IPS-15b (cell line): ENCODE results near the gene PROC.
A peak's percentile ranks its signal among the peaks of the same experiment; 100 is the strongest.
"Not testable (repeated sequence)": the region's sequence is repeated elsewhere in the genome, so short reads cannot be mapped to it uniquely, and the experiment has no call there.

Source experiments
- H3K27me3 ChIP-seq: one replicate; pipeline ENCODE4 v1.6.1; 2013; ENCODE audit warnings: low read length; ENCODE audit not compliant: control insufficient read depth, insufficient read depth
- H3K36me3 ChIP-seq: one replicate; pipeline ENCODE4 v1.6.1; 2013; ENCODE audit warnings: low read length; ENCODE audit not compliant: control insufficient read depth, insufficient read depth
- H3K4me1 ChIP-seq: one replicate; pipeline ENCODE4 v1.6.1; 2013; ENCODE audit warnings: mild to moderate bottlenecking, low read length; ENCODE audit not compliant: control insufficient read depth, insufficient read depth
- H3K4me3 ChIP-seq: one replicate; pipeline ENCODE4 v1.5.1; 2013; ENCODE audit warnings: low read depth, low read length
- H3K9ac ChIP-seq: one replicate; pipeline ENCODE4 v1.6.1; 2013; ENCODE audit warnings: low read depth, mild to moderate bottlenecking, low read length
- H3K9me3 ChIP-seq: one replicate; pipeline ENCODE4 v1.6.1; 2013; ENCODE audit warnings: mild to moderate bottlenecking, low read length; ENCODE audit not compliant: control insufficient read depth, insufficient read depth

PROC gene

DNA sequence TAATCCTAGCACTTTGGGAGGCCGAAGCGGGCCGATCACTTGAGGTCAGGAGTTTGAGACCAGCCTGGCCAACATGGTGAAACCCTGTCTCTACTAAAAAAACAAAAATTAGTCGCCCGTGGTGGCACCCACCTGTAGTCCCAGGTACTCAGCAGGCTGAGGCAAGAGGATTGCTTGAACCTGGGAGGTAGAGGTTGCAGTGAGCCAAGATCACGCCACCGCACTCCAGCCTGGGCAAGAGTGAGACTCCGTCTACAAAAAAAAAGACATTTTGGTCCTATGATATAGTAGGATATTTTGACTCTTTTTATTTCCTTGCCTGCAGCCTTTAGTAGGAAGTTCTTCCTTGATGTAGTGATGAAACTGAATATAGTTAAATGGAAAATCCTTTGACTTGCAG lies 8.5 kb upstream of the PROC start:
- not testable (repeated sequence) for H3K9ac ChIP-seq, H3K27me3 ChIP-seq, H3K4me3 ChIP-seq, H3K36me3 ChIP-seq, H3K4me1 ChIP-seq, H3K9me3 ChIP-seq

- Histone ChIP-seq H3K9me3 (no peaks in the 10 kb centered on the region), H3K27me3 (peaks cover 13% of the 10 kb centered on the region), H3K4me3 (no peak overlapping the region), H3K4me1 (peaks cover 5% of the 10 kb centered on the region), H3K9ac (no peak overlapping the region), H3K36me3 (no peaks in the 10 kb centered on the region)
Measured at GRCh38 chr2:127410871-127411652, 7.2 kb upstream of the PROC start.

DNA sequence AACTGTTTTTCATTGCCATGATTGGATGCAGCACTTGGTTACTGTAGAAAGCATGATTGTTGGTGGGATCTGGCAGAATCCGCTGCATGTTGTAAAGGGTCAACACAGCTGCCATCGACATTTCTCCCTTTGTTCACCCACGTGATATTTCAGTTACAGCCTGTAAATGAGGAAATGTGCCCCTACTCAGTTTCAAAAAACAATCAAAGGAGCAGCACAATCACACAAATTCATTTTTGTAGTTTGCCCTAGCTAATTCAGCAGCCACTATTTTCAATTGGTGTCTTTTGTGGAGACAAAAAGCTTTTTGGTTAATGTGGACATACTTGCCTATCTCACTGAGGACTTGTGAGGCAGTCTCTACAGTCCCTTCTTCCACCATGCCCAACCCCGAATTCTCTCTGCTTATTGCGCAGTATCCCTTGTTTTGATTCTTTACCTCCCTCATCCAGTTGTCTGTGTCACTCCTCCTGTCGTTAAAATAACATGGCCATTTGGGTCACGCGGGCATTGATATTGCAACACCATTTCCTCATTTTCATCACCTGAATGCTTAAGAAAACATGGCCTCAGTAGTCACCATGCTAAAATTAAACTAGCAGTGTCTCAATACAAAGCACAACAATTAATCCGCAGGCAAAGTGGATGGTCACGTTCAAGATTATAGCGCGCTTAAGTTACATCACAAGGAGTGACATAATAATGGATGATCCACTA lies 6.4 kb upstream of the PROC start:
- Histone ChIP-seq H3K4me3 (no peak overlapping the region), H3K9ac (no peak overlapping the region), H3K9me3 (no peaks in the 10 kb centered on the region), H3K4me1 (peaks cover 5% of the 10 kb centered on the region), H3K27me3 (peaks cover 21% of the 10 kb centered on the region), H3K36me3 (no peaks in the 10 kb centered on the region)

DNA sequence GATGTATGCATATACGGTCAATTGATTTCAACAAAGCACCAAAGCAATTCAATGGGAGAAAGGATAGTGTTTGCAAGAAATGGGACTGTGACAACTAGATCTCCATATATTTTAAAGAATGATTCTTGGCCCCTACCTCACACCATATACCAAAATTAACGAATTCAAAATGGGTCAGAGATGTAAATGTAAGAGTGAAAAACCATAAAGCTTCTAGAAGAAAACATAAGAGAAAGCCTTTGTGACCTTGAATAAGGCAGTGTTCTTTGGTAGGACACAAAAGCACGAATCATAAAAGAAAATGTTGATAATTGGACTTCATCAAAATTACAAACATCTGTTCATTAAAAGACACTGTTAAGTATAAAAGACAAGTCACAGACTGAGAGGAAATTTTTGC lies 5.0 kb upstream of the PROC start:
- peaks cover 2% of the 10 kb centered on the region for H3K4me1 ChIP-seq

GRCh38 chr2:127413782-127414637 lies 4.2 kb upstream of the PROC start:
- no peaks in the 10 kb centered on the region for H3K36me3 ChIP-seq
- H3K9ac ChIP-seq = no peak overlapping the region
- H3K4me1 ChIP-seq = no peaks in the 10 kb centered on the region
- H3K4me3 ChIP-seq = no peak overlapping the region
- peaks cover 36% of the 10 kb centered on the region for H3K27me3 ChIP-seq
- H3K9me3 ChIP-seq = no peaks in the 10 kb centered on the region

More for the DNA sequence above, 5.0 kb upstream of the PROC start:
- Histone ChIP-seq H3K27me3 (peaks cover 33% of the 10 kb centered on the region), H3K36me3 (no peaks in the 10 kb centered on the region), H3K9ac (no peak overlapping the region), H3K9me3 (no peaks in the 10 kb centered on the region), H3K4me3 (no peak overlapping the region)

DNA sequence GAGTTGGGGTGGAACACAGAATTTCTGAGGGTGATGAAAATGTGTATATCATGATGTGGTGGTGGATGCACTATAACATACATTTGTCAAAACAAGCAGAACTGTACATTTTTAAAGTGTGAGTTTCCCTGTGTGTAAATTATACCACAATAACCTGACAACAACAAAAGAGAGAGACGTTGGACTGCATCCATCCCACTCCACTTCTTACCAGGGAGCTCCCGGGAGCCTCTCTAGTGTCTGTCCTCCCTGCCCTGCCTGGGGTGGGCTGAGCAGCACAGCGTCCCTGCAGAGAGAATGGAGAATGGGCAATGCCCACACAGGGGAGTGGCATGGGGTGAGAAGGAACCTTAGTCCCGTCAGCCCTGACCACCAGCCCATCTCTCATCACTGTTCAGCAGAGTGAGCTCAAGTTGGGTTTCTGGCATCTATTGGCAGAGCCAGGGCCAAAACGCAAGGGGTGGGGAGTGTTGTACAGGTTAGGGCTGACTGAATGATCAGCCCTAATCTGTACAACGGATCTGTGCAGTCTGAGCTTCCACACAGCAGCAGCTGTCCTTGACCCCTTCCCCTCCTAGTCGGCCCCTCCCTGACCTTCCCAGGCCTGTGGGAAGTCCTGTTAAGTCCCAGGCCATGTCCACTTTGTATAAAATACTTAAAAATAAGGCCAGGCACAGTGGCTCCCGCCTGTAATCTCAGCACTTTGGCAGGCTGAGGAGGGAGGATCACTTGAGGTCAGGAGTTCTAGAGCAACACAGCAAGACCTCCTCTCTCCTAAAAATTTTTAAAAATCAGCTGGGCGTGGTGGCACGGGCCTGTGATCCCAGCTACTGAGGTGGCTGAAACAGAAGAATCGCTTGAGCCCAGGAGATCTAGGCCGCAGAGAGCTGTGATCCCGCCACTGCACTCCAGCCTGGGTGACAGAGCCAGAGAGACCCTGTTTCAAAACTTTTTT lies 3.3 kb upstream of the PROC start:
- Histone ChIP-seq H3K4me1 (no peaks in the 10 kb centered on the region), H3K9ac (no peak overlapping the region), H3K27me3 (peaks cover 40% of the 10 kb centered on the region), H3K9me3 (no peaks in the 10 kb centered on the region), H3K4me3 (peak overlapping the region; percentile 66), H3K36me3 (no peaks in the 10 kb centered on the region)

- Histone ChIP-seq H3K27me3 (peaks cover 40% of the 10 kb centered on the region), H3K9ac (no peak overlapping the region), H3K9me3 (no peaks in the 10 kb centered on the region), H3K4me1 (no peaks in the 10 kb centered on the region), H3K36me3 (no peaks in the 10 kb centered on the region), H3K4me3 (peak overlapping the region; percentile 66)
Measured at GRCh38 chr2:127415593-127416505, 2.4 kb upstream of the PROC start.

GRCh38 chr2:127416506-127417001 lies 1.7 kb upstream of the PROC start:
- Histone ChIP-seq H3K4me3 (peak overlapping the region; percentile 66), H3K9me3 (no peaks in the 10 kb centered on the region), H3K9ac (no peak overlapping the region), H3K27me3 (peaks cover 46% of the 10 kb centered on the region), H3K4me1 (no peaks in the 10 kb centered on the region), H3K36me3 (no peaks in the 10 kb centered on the region)

DNA sequence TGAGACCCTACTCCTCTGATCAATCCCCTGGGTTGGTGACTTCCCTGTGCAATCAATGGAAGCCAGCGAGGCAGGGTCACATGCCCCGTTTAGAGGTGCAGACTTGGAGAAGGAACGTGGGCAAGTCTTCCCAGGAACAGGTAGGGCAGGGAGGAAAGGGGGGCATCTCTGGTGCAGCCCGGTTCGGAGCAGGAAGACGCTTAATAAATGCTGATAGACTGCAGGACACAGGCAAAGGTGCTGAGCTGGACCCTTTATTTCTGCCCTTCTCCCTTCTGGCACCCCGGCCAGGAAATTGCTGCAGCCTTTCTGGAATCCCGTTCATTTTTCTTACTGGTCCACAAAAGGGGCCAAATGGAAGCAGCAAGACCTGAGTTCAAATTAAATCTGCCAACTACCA lies 821 bp upstream of the PROC start:
- Histone ChIP-seq H3K4me3 (no peak overlapping the region), H3K36me3 (no peaks in the 10 kb centered on the region), H3K27me3 (peaks cover 54% of the 10 kb centered on the region), H3K9me3 (no peaks in the 10 kb centered on the region), H3K4me1 (no peaks in the 10 kb centered on the region), H3K9ac (no peak overlapping the region)

DNA sequence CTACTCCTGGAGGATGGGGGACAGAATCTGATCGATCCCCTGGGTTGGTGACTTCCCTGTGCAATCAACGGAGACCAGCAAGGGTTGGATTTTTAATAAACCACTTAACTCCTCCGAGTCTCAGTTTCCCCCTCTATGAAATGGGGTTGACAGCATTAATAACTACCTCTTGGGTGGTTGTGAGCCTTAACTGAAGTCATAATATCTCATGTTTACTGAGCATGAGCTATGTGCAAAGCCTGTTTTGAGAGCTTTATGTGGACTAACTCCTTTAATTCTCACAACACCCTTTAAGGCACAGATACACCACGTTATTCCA lies 844 bp downstream of the PROC start:
- H3K4me1 ChIP-seq = no peaks in the 10 kb centered on the region
- H3K9ac ChIP-seq = no peak overlapping the region
- no peaks in the 10 kb centered on the region for H3K9me3 ChIP-seq
- H3K4me3 ChIP-seq = no peak overlapping the region
- H3K36me3 ChIP-seq = no peaks in the 10 kb centered on the region
- peaks cover 60% of the 10 kb centered on the region for H3K27me3 ChIP-seq
